ENCODE measurements around the gene MRPS12.

GRCh38 chr19:38956264-38956663 is 25.5 kb downstream of the MRPS12 start:
- TF ChIP-seq CTCF (IDR thresholded peaks at IDR 0.05) (no peak), POLR2A (IDR thresholded peaks at IDR 0.05) (no peak)
